H1 (cell line): ENCODE measurements around the gene ACCSL.

ENCODE experiments used
- CEBPB ChIP-seq: IDR thresholded peaks from 2 replicates; pipeline ENCODE4 v1.6.1; 2012; ENCODE audit warnings: low read depth, low read length
- CTBP2 ChIP-seq: IDR thresholded peaks from 2 replicates; pipeline ENCODE4 v1.7.0; 2011; ENCODE audit warnings: borderline replicate concordance, mild to moderate bottlenecking, moderate library complexity, mixed read lengths, low read length; ENCODE audit not compliant: insufficient read depth, insufficient read length
- CTCF ChIP-seq, 3 experiments: IDR thresholded peaks; 1 replicate in 2 of 3; 2 replicates in 1 of 3; pipeline versions ENCODE4 v1.5.1 to v1.6.1; 2011; ENCODE audit warnings: low read length in 3 of 3, mild to moderate bottlenecking in 3 of 3, inconsistent platforms in 2 of 3, low read depth in 1 of 3, moderate library complexity in 1 of 3; ENCODE audit not compliant: insufficient read depth in 1 of 3; ENCODE audit errors: control extremely low read depth in 1 of 3
- EP300 ChIP-seq, 2 experiments: IDR thresholded peaks; 1 replicate in 1 of 2; 2 replicates in 1 of 2; pipeline ENCODE4 v1.6.1; 2011 to 2012; ENCODE audit warnings: low read depth in 2 of 2, low read length in 2 of 2, mild to moderate bottlenecking in 2 of 2, borderline replicate concordance in 1 of 2, inconsistent platforms in 1 of 2, moderate library complexity in 1 of 2
- GTF2F1 ChIP-seq: IDR thresholded peaks from 2 replicates; pipeline ENCODE4 v1.6.1; 2012; ENCODE audit warnings: low read depth, low read length, improper control_type of control experiment, borderline replicate concordance
- KDM5A ChIP-seq: fragments of 200-600 bp; IDR thresholded peaks from 2 replicates; pipeline ENCODE4 v1.7.1; 2012; ENCODE audit warnings: mild to moderate bottlenecking, low read length, inconsistent platforms, mixed read lengths
- POLR2A ChIP-seq, 2 experiments: IDR thresholded peaks; 1 replicate in 1 of 2; 2 replicates in 1 of 2; pipeline ENCODE4 v1.6.1; 2011; ENCODE audit warnings: low read depth in 2 of 2, low read length in 2 of 2, mild to moderate bottlenecking in 2 of 2; ENCODE audit errors: control extremely low read depth in 1 of 2
- TAF1 ChIP-seq: IDR thresholded peaks from 2 replicates; pipeline ENCODE4 v1.6.1; 2011; ENCODE audit warnings: mild to moderate bottlenecking, low read depth, low read length

DNA sequence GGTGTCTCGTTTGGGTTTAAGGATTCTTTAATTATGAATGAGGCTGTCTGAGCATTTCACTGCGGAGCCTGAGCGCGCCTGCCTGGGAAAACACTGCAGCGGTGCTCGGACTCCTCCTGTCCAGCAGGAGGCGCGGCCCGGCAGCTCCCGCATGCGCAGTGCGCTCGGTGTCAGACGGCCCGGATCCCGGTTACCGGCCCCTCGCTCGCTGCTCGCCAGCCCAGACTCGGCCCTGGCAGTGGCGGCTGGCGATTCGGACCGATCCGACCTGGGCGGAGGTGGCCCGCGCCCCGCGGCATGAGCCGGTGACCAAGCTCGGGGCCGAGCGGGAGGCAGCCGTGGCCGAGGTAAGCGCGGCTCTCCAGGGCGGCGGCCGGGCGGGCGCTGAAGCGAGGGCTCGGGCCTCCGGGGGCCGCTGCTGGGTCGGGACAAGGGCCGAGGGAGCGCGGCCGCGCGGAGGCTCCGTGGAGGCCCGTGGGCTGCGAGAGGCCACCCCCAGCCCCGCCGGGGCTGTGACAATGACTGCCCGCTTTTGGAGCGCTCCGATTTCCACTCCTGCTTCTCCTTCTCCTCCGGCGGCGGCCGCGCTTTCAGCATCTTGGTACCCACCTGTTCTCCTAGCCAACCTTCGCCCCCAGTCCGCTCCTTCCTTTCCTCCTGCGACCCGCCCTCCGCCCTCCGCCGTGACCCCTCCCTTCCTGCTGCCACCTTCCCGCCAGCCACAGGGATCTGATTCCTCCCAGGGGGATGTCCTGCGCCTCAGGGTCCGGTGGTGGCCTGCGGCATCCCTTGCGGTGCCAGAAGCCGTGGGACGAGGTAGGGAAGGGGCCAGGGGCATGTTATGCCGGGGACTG is 48.0 kb downstream of the ACCSL start, which contains the start of gene EXT2:
- TF ChIP-seq TAF1 (peak; percentile 64), EP300 (IDR thresholded peaks at IDR 0.05; ENCODE audit: borderline replicate concordance in 1 of 2, low read depth in 2 of 2, low read length in 2 of 2) (no peak), CTCF (IDR thresholded peaks at IDR 0.05; ENCODE audit: control extremely low read depth in 1 of 3, insufficient read depth in 1 of 3, low read depth in 1 of 3, low read length in 3 of 3) (peak; percentile 83 to 90 (median 86)), CTBP2 (no peak), POLR2A (IDR thresholded peaks at IDR 0.05; ENCODE audit: control extremely low read depth in 1 of 2, low read depth in 2 of 2, low read length in 2 of 2) (no peak), GTF2F1 (no peak), CEBPB (no peak), KDM5A (no peak)
